HG03103 (cell line): ENCODE results near the gene ARSA.
"Not testable (repeated sequence)": the region's sequence is repeated elsewhere in the genome, so short reads cannot be mapped to it uniquely, and the experiment has no call there.

Experiments
- ATAC-seq: cut with Tn5 transposase; IDR thresholded peaks from one replicate; pipeline ENCODE4 v1.9.1; 2021; ENCODE audit warnings: low read depth; ENCODE audit not compliant: unreplicated experiment

Gene ARSA

GRCh38 chr22:50627642-50628542 lies at the start of gene ARSA:
ARSA (minus strand) TSS chr22:50628152; CDS start chr22:50627779, 373 bp downstream.
- ATAC-seq = no peak

GRCh38 chr22:50676661-50677492 lies 48.9 kb upstream of the ARSA start:
- ATAC-seq = no peak

- ATAC-seq = no peak
Measured at GRCh38 chr22:50676180-50676636, 48.3 kb upstream of the ARSA start.

GRCh38 chr22:50675553-50676179 lies 47.7 kb upstream of the ARSA start:
- no peak for ATAC-seq

GRCh38 chr22:50674606-50675552 lies 46.9 kb upstream of the ARSA start:
- ATAC-seq = no peak

GRCh38 chr22:50674130-50674500 lies 46.2 kb upstream of the ARSA start:
- no peak for ATAC-seq

GRCh38 chr22:50673231-50674129 lies 45.5 kb upstream of the ARSA start:
- no peak for ATAC-seq

GRCh38 chr22:50672471-50673230 lies 44.7 kb upstream of the ARSA start, which contains the start of gene SHANK3:
SHANK3 (plus strand) TSS chr22:50672823.
- ATAC-seq = no peak

- ATAC-seq = no peak
Measured at GRCh38 chr22:50672041-50672440, 44.1 kb upstream of the ARSA start.

- ATAC-seq = no peak
Measured at GRCh38 chr22:50671641-50672040, 43.7 kb upstream of the ARSA start.

- no peak for ATAC-seq
Measured at GRCh38 chr22:50670914-50671538, 43.1 kb upstream of the ARSA start.

- ATAC-seq = no peak
Measured at GRCh38 chr22:50670513-50670912, 42.6 kb upstream of the ARSA start.

- no peak for ATAC-seq
Measured at GRCh38 chr22:50665738-50666137, 37.8 kb upstream of the ARSA start.

GRCh38 chr22:50665212-50665611 lies 37.3 kb upstream of the ARSA start:
- ATAC-seq = no peak

GRCh38 chr22:50660306-50660705 lies 32.4 kb upstream of the ARSA start:
- no peak for ATAC-seq

- not testable (repeated sequence) for ATAC-seq
Measured at GRCh38 chr22:50659711-50660110, 31.8 kb upstream of the ARSA start.

GRCh38 chr22:50657925-50658324 lies 30.0 kb upstream of the ARSA start:
- ATAC-seq = no peak
